Esophagus squamous epithelium (tissue), 5 donors: ENCODE measurements around the gene LIN9. TPM values are rescaled to one million over a fixed set of nuclear protein-coding genes. Genes with fewer than 3 reads are reported as not detected.

Experiments used
- DNase-seq: peaks from one replicate; lab custom pipeline; 2025; lab: John Stamatoyannopoulos, UW
- H3K27ac ChIP-seq, 4 donors: fragments of 200-600 bp; sonication (generic); one replicate each; pipeline ENCODE4 v1.5.1; 2016 to 2019; ENCODE audit warnings: mild to moderate bottlenecking in 1 of 4
- H3K27me3 ChIP-seq, 4 donors: fragments of 200-600 bp; sonication (generic); 1 replicate in 3 of 4; 2 replicates in 1 of 4; pipeline versions ENCODE4 v1.5.1 to v1.6.0; 2017 to 2021; ENCODE audit warnings: antibody characterized with exemption in 1 of 4
- H3K36me3 ChIP-seq, 3 donors: fragments of 200-600 bp; sonication (generic); one replicate each; pipeline ENCODE4 v1.5.1; 2016 to 2019
- H3K4me1 ChIP-seq, 3 donors: fragments of 200-600 bp; sonication (generic); one replicate each; pipeline ENCODE4 v1.5.1; 2017 to 2019
- H3K4me3 ChIP-seq, 4 donors: fragments of 200-600 bp; sonication (generic); 1 replicate in 3 of 4; 2 replicates in 1 of 4; pipeline ENCODE4 v1.5.1; 2016 to 2019; ENCODE audit warnings: mild to moderate bottlenecking in 2 of 4, moderate library complexity in 1 of 4
- H3K9me3 ChIP-seq, 3 donors: fragments of 200-600 bp; sonication (generic); one replicate each; pipeline ENCODE4 v1.5.1; 2016 to 2019
- CTCF ChIP-seq, 6 experiments: fragments of 450-650 bp in 4 of 6; fragments of 200-600 bp in 2 of 6; sonication (generic) in 2 of 6; IDR thresholded peaks; one replicate each; pipeline ENCODE4 v1.5.1; 2016 to 2019; ENCODE audit warnings: antibody characterized with exemption in 6 of 6, mild to moderate bottlenecking in 4 of 6, moderate library complexity in 4 of 6
- POLR2A ChIP-seq, 4 donors: fragments of 450-650 bp; IDR thresholded peaks; one replicate each; pipeline ENCODE4 v1.6.1; 2017; ENCODE audit warnings: antibody characterized with exemption in 4 of 4, mild to moderate bottlenecking in 4 of 4, moderate library complexity in 3 of 4
- WGBS, 2 donors: methylation state at CpG; one replicate each; pipeline ENCODE4 v1.1.5; 2018; 5-methylcytosine and 5-hydroxymethylcytosine counted together
- intact Hi-C: fragments of 100-400 bp; cut with DNase I; formaldehyde crosslinking; loops from one replicate; pipeline ENCODE4 v1.15.0; 2022
- total RNA-seq, 4 donors: library from RNA; depleted of rRNA; stranded (reverse); fragments of >200 nt; gene quantifications; one replicate each; pipeline ENCODE4 v1.1.0, GENCODE V29; 2016
- donor health status: DM: yes; HTN: yes; CAD: no.

Gene LIN9
- 1 to 10 TPM; 2.2 to 7.2 (median 4.6) TPM for total RNA-seq

GRCh38 chr1:226308723-226309397 is at the start of gene LIN9:
TSS of gene LIN9 (minus strand) at chr1:226309164. CDS start at chr1:226309139, 25 bp downstream.
- peak; percentile 46 for DNase-seq
- intact Hi-C loops: no loop called here
- no CpG with 5 or more reads among the region's 77 CpGs for WGBS, 2 donors
- Histone ChIP-seq H3K4me3 (peak within 1 kb of the TSS; percentile 55 to 98 (median 84)), H3K27me3 (no peaks in the 10 kb centered on the region), H3K36me3 (no peaks in the 10 kb centered on the region), H3K4me1 (peaks cover 14 to 32% (median 17%) of the 10 kb centered on the region in 3 donors), H3K27ac (peak within 1 kb of the TSS; percentile 79 to 89 (median 84)), H3K9me3 (no peaks in the 10 kb centered on the region)
- TF ChIP-seq POLR2A (IDR thresholded peaks at IDR 0.05): peak in 2 of 4 donors; percentile 5 to 44
- no peak for TF ChIP-seq CTCF (IDR thresholded peaks at IDR 0.05)

GRCh38 chr1:226357416-226357815 is 48.5 kb upstream of the LIN9 start:
- TF ChIP-seq CTCF (IDR thresholded peaks at IDR 0.05) (no peak), POLR2A (IDR thresholded peaks at IDR 0.05) (no peak)
- Histone ChIP-seq H3K36me3 (peaks cover 0 to 61% (median under 1%) of the 10 kb centered on the region in 3 donors), H3K9me3 (no peaks in the 10 kb centered on the region), H3K4me1 (peaks cover 0 to 11% (median 0%) of the 10 kb centered on the region in 3 donors), H3K27ac (no peak overlapping the region), H3K4me3 (no peak overlapping the region), H3K27me3 (no peaks in the 10 kb centered on the region)
- WGBS, 2 donors: 82 to 92% methylated on average over 2 of the region's 2 CpGs
- intact Hi-C loops: no loop called here
- DNase-seq: no peak

- H3K4me1 ChIP-seq: peaks cover 0 to 11% (median 0%) of the 10 kb centered on the region in 3 donors
- H3K27me3 ChIP-seq: no peaks in the 10 kb centered on the region
- TF ChIP-seq POLR2A (IDR thresholded peaks at IDR 0.05): no peak
- TF ChIP-seq CTCF (IDR thresholded peaks at IDR 0.05): no peak
- peaks cover 0 to 46% (median 0%) of the 10 kb centered on the region in 3 donors for H3K36me3 ChIP-seq
- no peak overlapping the region for H3K4me3 ChIP-seq
- 75 to 94% methylated on average over 5 to 6 of the region's 6 CpGs for WGBS, 2 donors
- H3K27ac ChIP-seq: no peak overlapping the region
- no peak for DNase-seq
- intact Hi-C loops: no loop called here
- no peaks in the 10 kb centered on the region for H3K9me3 ChIP-seq
Observed at GRCh38 chr1:226355669-226356551, 46.9 kb upstream of the LIN9 start.

DNA sequence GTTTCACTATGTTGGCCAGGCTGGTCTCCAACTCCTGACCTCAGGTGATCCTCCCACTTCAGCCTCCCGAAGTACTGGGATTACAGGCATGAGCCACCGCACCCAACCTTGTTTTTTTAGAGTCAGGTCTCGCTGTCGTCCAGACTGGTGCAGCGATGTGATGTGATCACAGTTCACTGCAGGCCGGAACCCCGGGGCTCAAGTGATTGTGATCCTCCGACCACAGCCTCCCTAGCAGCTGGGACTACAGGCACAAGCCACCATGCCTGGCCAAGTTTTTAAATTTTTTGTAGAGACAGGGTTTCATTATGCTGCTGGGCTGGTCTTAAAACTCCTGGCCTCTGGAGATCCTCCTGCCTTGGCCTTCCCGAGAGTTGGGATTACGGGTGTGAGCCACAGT is 46.1 kb upstream of the LIN9 start:
- H3K4me3 ChIP-seq: no peak overlapping the region
- H3K27ac ChIP-seq: no peak overlapping the region
- no peak for DNase-seq
- peaks cover 0 to 37% (median 0%) of the 10 kb centered on the region in 3 donors for H3K36me3 ChIP-seq
- no peaks in the 10 kb centered on the region for H3K9me3 ChIP-seq
- no peaks in the 10 kb centered on the region for H3K27me3 ChIP-seq
- H3K4me1 ChIP-seq: peaks cover 0 to 11% (median 0%) of the 10 kb centered on the region in 3 donors
- TF ChIP-seq POLR2A (IDR thresholded peaks at IDR 0.05): no peak
- no peak for TF ChIP-seq CTCF (IDR thresholded peaks at IDR 0.05)
- 94 to 100% methylated on average over 2 to 9 of the region's 10 CpGs for WGBS, 2 donors
- intact Hi-C loops: no loop called here
